ENCODE data around the gene SLC38A3.
"Not testable (repeated sequence)": the region's sequence is repeated elsewhere in the genome, so short reads cannot be mapped to it uniquely, and the experiment has no call there.

SLC38A3 gene

GRCh38 chr3:50221051-50221410 lies 16.0 kb downstream of the SLC38A3 start:
- TF ChIP-seq CTCF (IDR thresholded peaks at IDR 0.05; ENCODE audit: low read depth, low read length): no peak
- Histone ChIP-seq H3K36me3 (no peaks in the 10 kb centered on the region), H3K9me3 (no peaks in the 10 kb centered on the region), H3K4me3 (ENCODE audit: low read depth, low read length) (no peak overlapping the region), H3K4me1 (no peaks in the 10 kb centered on the region), H3K27me3 (no peaks in the 10 kb centered on the region)
- DNase-seq: no peak

- DNase-seq: no peak
- Histone ChIP-seq H3K36me3 (no peaks in the 10 kb centered on the region), H3K4me3 (ENCODE audit: low read depth, low read length) (no peak overlapping the region), H3K4me1 (no peaks in the 10 kb centered on the region), H3K9me3 (no peaks in the 10 kb centered on the region), H3K27me3 (no peaks in the 10 kb centered on the region)
- no peak for TF ChIP-seq CTCF (IDR thresholded peaks at IDR 0.05; ENCODE audit: low read depth, low read length)
Observed at GRCh38 chr3:50221411-50222168, 16.5 kb downstream of the SLC38A3 start.

- DNase-seq: no peak
- H3K4me1 ChIP-seq: no peaks in the 10 kb centered on the region
- no peaks in the 10 kb centered on the region for H3K36me3 ChIP-seq
- no peak for TF ChIP-seq CTCF (IDR thresholded peaks at IDR 0.05; ENCODE audit: low read depth, low read length)
- H3K9me3 ChIP-seq: no peaks in the 10 kb centered on the region
- no peak overlapping the region for H3K4me3 ChIP-seq (ENCODE audit: low read depth, low read length)
- H3K27me3 ChIP-seq: no peaks in the 10 kb centered on the region
Observed at GRCh38 chr3:50222169-50222528, 17.1 kb downstream of the SLC38A3 start.

GRCh38 chr3:50224639-50225038 lies 19.6 kb downstream of the SLC38A3 start:
- no peak overlapping the region for H3K4me3 ChIP-seq (ENCODE audit: low read depth, low read length)
- no peaks in the 10 kb centered on the region for H3K36me3 ChIP-seq
- no peak for DNase-seq
- no peaks in the 10 kb centered on the region for H3K4me1 ChIP-seq
- no peaks in the 10 kb centered on the region for H3K27me3 ChIP-seq
- H3K9me3 ChIP-seq: no peaks in the 10 kb centered on the region
- no peak for TF ChIP-seq CTCF (IDR thresholded peaks at IDR 0.05; ENCODE audit: low read depth, low read length)

- Histone ChIP-seq H3K4me1 (no peaks in the 10 kb centered on the region), H3K4me3 (ENCODE audit: low read depth, low read length) (peak overlapping the region; percentile 50), H3K9me3 (no peaks in the 10 kb centered on the region), H3K27me3 (no peaks in the 10 kb centered on the region), H3K36me3 (no peaks in the 10 kb centered on the region)
- no peak for DNase-seq
- TF ChIP-seq CTCF (IDR thresholded peaks at IDR 0.05; ENCODE audit: low read depth, low read length): no peak
Observed at GRCh38 chr3:50226888-50227389, 21.9 kb downstream of the SLC38A3 start.

GRCh38 chr3:50227390-50228183 lies 22.5 kb downstream of the SLC38A3 start:
- no peaks in the 10 kb centered on the region for H3K27me3 ChIP-seq
- TF ChIP-seq CTCF (IDR thresholded peaks at IDR 0.05; ENCODE audit: low read depth, low read length): peak; percentile 43
- no peaks in the 10 kb centered on the region for H3K4me1 ChIP-seq
- H3K36me3 ChIP-seq: no peaks in the 10 kb centered on the region
- DNase-seq: peak; percentile 86
- H3K4me3 ChIP-seq (ENCODE audit: low read depth, low read length): peak overlapping the region; percentile 70
- H3K9me3 ChIP-seq: no peaks in the 10 kb centered on the region

- not testable (repeated sequence) for H3K36me3 ChIP-seq, H3K4me1 ChIP-seq, H3K27me3 ChIP-seq, H3K9me3 ChIP-seq, DNase-seq
- H3K4me3 ChIP-seq (ENCODE audit: low read depth, low read length): peak overlapping the region; percentile 70
Observed at GRCh38 chr3:50228184-50228763, 23.2 kb downstream of the SLC38A3 start.

All from BE2C (cell line).